GM12801 (cell line): ENCODE results near the gene LRRC70.

Source experiments
- TF ChIP-seq, protein P1 (sequence below): IDR thresholded peaks from one replicate; pipeline ENCODE4 v1.5.1; 2011; ENCODE audit warnings: control low read depth; ENCODE audit not compliant: insufficient read length; ENCODE audit errors: extremely low read depth

LRRC70 gene

DNA sequence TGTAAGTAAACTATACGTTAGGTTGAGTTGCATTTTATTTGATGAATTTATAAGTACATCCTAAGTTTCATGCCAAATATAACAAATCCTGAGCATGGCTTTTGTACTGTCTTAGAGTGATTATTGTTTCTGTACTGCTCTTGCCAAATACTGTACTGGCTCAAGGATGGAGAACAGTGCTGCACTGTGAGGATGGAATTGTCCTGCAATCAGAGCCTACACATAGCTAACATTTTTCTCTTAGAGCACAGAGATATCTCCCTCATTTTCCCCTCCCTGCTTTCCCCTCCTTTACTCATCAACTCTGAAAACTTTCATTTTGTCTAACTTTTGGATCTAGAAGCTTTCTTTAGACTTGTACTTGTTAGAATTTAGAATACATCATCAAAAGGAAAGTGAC is 28.3 kb downstream of the LRRC70 start:
- TF ChIP-seq, protein P1, sequence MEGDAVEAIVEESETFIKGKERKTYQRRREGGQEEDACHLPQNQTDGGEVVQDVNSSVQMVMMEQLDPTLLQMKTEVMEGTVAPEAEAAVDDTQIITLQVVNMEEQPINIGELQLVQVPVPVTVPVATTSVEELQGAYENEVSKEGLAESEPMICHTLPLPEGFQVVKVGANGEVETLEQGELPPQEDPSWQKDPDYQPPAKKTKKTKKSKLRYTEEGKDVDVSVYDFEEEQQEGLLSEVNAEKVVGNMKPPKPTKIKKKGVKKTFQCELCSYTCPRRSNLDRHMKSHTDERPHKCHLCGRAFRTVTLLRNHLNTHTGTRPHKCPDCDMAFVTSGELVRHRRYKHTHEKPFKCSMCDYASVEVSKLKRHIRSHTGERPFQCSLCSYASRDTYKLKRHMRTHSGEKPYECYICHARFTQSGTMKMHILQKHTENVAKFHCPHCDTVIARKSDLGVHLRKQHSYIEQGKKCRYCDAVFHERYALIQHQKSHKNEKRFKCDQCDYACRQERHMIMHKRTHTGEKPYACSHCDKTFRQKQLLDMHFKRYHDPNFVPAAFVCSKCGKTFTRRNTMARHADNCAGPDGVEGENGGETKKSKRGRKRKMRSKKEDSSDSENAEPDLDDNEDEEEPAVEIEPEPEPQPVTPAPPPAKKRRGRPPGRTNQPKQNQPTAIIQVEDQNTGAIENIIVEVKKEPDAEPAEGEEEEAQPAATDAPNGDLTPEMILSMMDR = no peak

DNA sequence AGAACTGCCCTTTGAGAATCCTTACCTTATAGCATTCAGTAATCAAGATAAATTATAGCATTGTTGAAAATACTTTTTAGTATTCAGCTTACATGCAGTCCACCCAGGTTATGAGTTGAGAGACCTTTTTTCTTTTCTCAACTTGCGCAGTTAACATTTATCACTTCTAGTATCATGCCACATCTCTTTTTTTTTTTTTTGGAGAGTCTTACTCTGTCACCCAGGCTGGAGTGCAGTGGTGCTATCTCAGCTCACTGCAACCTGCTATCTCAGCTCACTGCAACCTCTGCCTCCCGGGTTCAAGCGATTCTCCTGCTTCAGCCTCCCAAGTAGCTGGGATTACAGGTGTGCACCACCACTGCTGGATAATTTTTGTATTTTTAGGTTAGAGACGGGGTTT is 29.0 kb downstream of the LRRC70 start:
- TF ChIP-seq, protein P1 = no peak

DNA sequence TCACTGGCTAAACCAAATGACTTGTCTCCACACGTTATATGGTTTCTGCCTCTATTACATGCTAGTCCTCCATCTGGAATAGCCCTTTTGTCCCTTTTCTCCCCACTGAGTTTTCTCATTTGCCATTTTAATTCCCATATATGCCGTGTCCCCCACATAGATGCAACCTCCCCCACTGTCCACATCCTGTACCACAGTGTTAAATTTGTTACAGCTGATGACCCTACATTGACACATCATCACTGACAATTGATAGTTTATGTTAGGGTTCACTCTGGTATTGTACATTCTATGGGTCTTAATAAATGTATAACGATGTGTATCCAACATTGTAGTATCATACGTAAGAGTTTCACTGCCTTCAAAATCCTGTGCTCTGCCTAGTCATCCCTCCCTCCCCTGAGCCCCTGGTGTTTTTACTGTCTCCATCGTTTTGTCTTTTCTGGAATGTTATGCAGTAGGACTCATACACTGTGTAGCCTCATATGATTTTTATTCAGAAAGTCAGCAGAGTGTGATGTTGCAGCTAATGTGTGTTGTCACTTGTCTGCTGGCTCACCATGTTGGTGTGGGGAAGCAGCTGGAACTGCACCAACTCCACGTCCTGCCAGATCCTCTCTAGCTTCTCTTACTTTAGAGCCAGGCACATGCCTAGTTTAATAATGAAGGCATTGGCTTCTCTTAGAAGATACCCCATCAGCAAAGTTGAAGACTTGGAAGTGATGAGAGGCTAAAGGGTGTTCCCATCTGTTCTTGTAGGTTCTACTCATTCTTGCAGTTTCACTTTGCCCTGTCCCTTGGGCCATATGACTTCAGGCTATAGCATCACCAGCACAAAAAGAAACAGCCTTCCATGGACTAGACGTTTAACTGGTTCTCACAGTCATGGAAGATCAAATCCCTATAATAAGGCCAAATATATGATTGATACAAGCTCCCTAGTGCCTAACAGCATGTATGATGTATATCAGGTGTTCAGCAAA is 30.2 kb downstream of the LRRC70 start:
- TF ChIP-seq, protein P1 = no peak

DNA sequence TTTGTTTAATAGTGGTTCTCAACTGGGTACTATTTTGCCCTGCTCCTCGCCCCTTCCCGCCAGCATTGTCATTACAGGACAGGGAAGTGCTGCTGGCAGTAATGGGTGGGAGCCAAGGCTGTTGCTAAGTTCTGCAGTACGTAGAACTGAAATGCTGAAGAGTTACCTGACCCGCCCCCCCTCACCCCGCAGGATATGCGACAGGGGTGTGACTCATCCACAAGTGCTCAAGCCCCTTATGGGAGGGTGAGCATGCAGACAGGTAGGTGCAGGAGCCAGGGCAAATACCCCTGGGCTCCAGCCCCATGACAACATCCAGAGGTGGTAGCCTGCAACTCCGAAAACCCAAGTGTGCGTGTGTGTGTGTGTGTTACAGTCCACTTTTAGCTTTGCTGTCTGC is 35.7 kb downstream of the LRRC70 start:
- TF ChIP-seq, protein P1 = no peak

DNA sequence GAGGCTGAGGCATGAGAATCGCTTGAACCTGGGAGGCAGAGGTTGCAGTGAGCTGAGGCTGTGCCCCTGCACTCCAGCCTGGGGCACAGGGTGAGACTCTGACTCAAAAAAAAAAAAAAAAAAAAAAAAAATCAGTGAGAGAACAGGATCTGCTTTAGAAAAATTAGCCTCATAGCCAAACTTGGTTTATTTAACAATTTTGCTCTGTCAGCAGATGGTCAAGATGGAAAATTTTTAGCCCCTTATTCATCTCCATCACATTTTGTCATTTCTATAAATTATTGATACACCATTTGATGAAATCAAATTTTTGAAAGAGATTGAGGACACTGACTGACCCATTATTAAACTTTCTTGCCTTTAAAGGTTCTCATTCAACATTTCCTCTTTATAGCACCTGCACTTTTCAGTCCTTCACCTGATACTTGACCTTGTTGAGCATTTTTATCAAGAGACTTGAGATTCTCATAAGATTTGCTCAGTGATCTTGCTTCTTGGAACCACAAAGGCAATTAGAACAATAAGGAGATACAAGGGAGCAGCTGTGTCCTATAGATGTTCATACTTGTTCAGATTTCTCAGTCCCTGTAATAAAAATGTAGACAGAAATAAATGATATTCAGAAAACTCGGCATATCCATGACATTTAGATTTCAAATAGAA is 38.1 kb downstream of the LRRC70 start:
- TF ChIP-seq, protein P1 = no peak

DNA sequence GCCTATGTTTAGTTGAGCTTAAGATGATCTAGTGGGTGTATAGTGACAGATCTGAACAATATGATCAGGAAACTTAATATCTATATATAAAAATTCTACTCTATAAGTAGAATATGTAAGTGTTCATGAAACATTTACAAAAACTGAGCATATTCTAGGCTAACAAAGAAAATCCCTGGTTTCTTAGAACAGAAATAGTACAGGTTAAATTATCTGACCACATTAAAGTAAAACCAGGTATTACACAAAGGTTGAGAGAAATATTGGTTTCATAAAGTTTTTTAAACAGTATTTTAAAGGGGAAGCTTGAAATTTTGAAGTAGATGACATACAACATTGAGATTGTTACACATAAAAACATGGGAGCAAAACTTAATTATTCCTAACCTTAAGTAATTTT is 39.3 kb downstream of the LRRC70 start:
- TF ChIP-seq, protein P1 = no peak

DNA sequence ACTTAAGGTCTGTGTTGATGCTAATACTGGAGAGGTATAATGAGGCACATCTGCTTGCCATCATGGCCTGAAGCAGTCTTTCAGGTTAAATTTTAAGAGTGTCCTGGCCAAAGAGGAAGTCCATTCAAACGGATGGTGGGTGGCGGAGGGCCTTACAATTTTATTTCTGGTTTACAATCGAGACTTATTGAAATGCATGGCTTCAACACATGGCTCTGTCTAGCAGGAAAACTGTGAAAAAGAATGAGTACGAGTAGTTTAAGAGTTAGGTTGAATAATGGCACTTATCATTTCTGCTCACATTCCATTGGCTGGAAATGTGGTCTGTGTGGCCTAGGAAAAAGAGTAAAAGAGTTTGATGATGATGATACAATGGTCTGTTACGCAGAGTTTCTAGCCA is 42.1 kb downstream of the LRRC70 start:
- TF ChIP-seq, protein P1 = no peak
